IMR-90 (cell line): ENCODE results near the gene CATSPERE. TPM values are rescaled to one million over a fixed set of nuclear protein-coding genes. Genes with fewer than 3 reads are reported as not detected.
"Not testable (repeated sequence)": the region's sequence is repeated elsewhere in the genome, so short reads cannot be mapped to it uniquely, and the experiment has no call there.

Experiments used
- ATAC-seq: fragments of 200-7000 bp; cut with Tn5 transposase; 2 replicates; pipeline ENCODE4 v1.9.1; 2020; ENCODE audit warnings: low read depth, mild to moderate bottlenecking, moderate library complexity
- BruUV-seq: library from RNA; stranded (reverse); fragments of 400-500 nt; replicated peaks from 2 replicates; lab custom pipeline; 2021; lab: Mats Ljungman, UMichigan
- CTCF ChIA-PET: fragments of 300-600 bp; formaldehyde crosslinking; extraction: SDS; loops from one replicate; lab custom pipeline; 2021; ENCODE audit warnings: antibody characterized with exemption; lab: Yijun Ruan, JAX
- POLR2A ChIA-PET: fragments of 300-600 bp; sonication (Branson Sonifier 250); formaldehyde crosslinking; loops from one replicate; lab custom pipeline; 2022; ENCODE audit warnings: antibody characterized with exemption; ENCODE audit not compliant: unreplicated experiment; lab: Charles Lee
- DNase-seq: peaks from one replicate; pipeline ENCODE4 v3.0.0; 2013
- H2AFZ ChIP-seq: replicated peaks from 2 replicates; pipeline ENCODE3; 2013; ENCODE audit warnings: low read length, mild to moderate bottlenecking; ENCODE audit not compliant: poor library complexity
- H2AK5ac ChIP-seq: 2 replicates; pipeline ENCODE4 v1.6.1; 2013; ENCODE audit warnings: low read depth, low read length, inconsistent platforms
- H2AK9ac ChIP-seq: replicated peaks from 2 replicates; pipeline ENCODE3; 2013; ENCODE audit warnings: mild to moderate bottlenecking, low read depth, low read length, moderate library complexity; ENCODE audit not compliant: poor library complexity
- H2BK120ac ChIP-seq: 2 replicates; pipeline ENCODE4 v1.6.1; 2013; ENCODE audit warnings: low read depth, low read length, inconsistent platforms
- H2BK15ac ChIP-seq: 3 replicates; pipeline ENCODE4 v1.6.1; 2013; ENCODE audit warnings: low read depth, low read length, inconsistent platforms
- H2BK20ac ChIP-seq: 2 replicates; pipeline ENCODE4 v1.6.1; 2013; ENCODE audit warnings: low read depth, mild to moderate bottlenecking, inconsistent platforms, low read length, moderate library complexity
- H2BK5ac ChIP-seq: 2 replicates; pipeline ENCODE4 v1.6.1; 2013; ENCODE audit warnings: mild to moderate bottlenecking, low read depth, low read length, inconsistent platforms; ENCODE audit not compliant: poor library complexity, severe bottlenecking
- H3K14ac ChIP-seq: replicated peaks from 2 replicates; pipeline ENCODE4 v1.6.1; 2013; ENCODE audit warnings: low read depth, low read length, inconsistent platforms
- H3K18ac ChIP-seq: 2 replicates; pipeline ENCODE4 v1.6.1; 2013; ENCODE audit warnings: low read depth, low read length, control low read depth
- H3K23ac ChIP-seq: 2 replicates; pipeline ENCODE4 v1.6.1; 2013; ENCODE audit warnings: low read depth, low read length, inconsistent platforms
- H3K27ac ChIP-seq: 2 replicates; pipeline ENCODE4 v1.5.1; 2013; ENCODE audit warnings: mild to moderate bottlenecking, control low read depth, low read length; ENCODE audit not compliant: insufficient read depth
- H3K27me3 ChIP-seq: 2 replicates; pipeline ENCODE4 v1.6.1; 2013; ENCODE audit warnings: low read length; ENCODE audit not compliant: control insufficient read depth, insufficient read depth
- H3K36me3 ChIP-seq: 2 replicates; pipeline ENCODE4 v1.6.1; 2013; ENCODE audit warnings: low read length, mixed read lengths; ENCODE audit not compliant: control insufficient read depth, insufficient read depth
- H3K4ac ChIP-seq: 2 replicates; pipeline ENCODE4 v1.6.1; 2013; ENCODE audit warnings: low read depth, low read length, inconsistent platforms
- H3K4me1 ChIP-seq: 2 replicates; pipeline ENCODE4 v1.6.1; 2013; ENCODE audit warnings: low read length, mixed read lengths; ENCODE audit not compliant: control insufficient read depth, insufficient read depth
- H3K4me2 ChIP-seq: 2 replicates; pipeline ENCODE4 v1.6.1; 2013; ENCODE audit warnings: low read depth, mild to moderate bottlenecking, control low read depth, low read length, moderate library complexity
- H3K4me3 ChIP-seq: 2 replicates; pipeline ENCODE4 v1.5.1; 2013; ENCODE audit warnings: low read depth, mild to moderate bottlenecking, control low read depth, low read length, moderate library complexity; ENCODE audit not compliant: insufficient read depth
- H3K56ac ChIP-seq: 2 replicates; pipeline ENCODE4 v1.6.1; 2013; ENCODE audit warnings: low read length, inconsistent platforms; ENCODE audit not compliant: insufficient read depth; ENCODE audit errors: extremely low read depth
- H3K79me1 ChIP-seq, 2 experiments: 2 replicates each; pipeline ENCODE4 v1.6.1; 2013; ENCODE audit warnings: low read length in 2 of 2, inconsistent platforms in 1 of 2, low read depth in 1 of 2
- H3K9ac ChIP-seq: 2 replicates; pipeline ENCODE4 v1.6.1; 2013; ENCODE audit warnings: low read depth, low read length, control low read depth
- H3K9me1 ChIP-seq: 2 replicates; pipeline ENCODE4 v1.6.1; 2013; ENCODE audit warnings: low read length, inconsistent platforms; ENCODE audit not compliant: insufficient read depth
- H3K9me3 ChIP-seq: 2 replicates; pipeline ENCODE4 v1.6.1; 2013; ENCODE audit warnings: low read length; ENCODE audit not compliant: control insufficient read depth, insufficient read depth
- H4K20me1 ChIP-seq: 2 replicates; pipeline ENCODE4 v1.6.1; 2013; ENCODE audit warnings: low read length, inconsistent platforms; ENCODE audit not compliant: insufficient read depth
- H4K5ac ChIP-seq: 2 replicates; pipeline ENCODE4 v1.6.1; 2013; ENCODE audit warnings: mild to moderate bottlenecking, low read depth, low read length, control low read depth
- H4K8ac ChIP-seq, 2 experiments: 2 replicates each; pipeline ENCODE4 v1.6.1; 2013; ENCODE audit warnings: low read depth in 2 of 2, low read length in 2 of 2, control low read depth in 1 of 2, inconsistent platforms in 1 of 2
- H4K91ac ChIP-seq: 2 replicates; pipeline ENCODE4 v1.6.1; 2013; ENCODE audit warnings: low read depth, low read length, inconsistent platforms; ENCODE audit not compliant: insufficient read depth
- MAZ ChIP-seq: IDR thresholded peaks from 2 replicates; pipeline ENCODE4 v1.6.1; 2012; ENCODE audit warnings: low read depth, mild to moderate bottlenecking, low read length, improper control_type of control experiment, moderate library complexity, borderline replicate concordance
- NFE2L2 ChIP-seq: fragments of 150-350 bp; IDR thresholded peaks from 2 replicates; pipeline ENCODE4 v1.6.1; 2016; ENCODE audit warnings: low read depth, mild to moderate bottlenecking, low read length
- USF2 ChIP-seq: fragments of 150-350 bp; IDR thresholded peaks from 2 replicates; pipeline ENCODE4 v1.6.1; 2017; ENCODE audit warnings: mild to moderate bottlenecking, antibody characterized with exemption, low read length, low read depth
- WGBS, 2 experiments: methylation state at CpG; one replicate each; pipeline versions ENCODE4 v1.1.5 to v1.1.7; 2013; ENCODE audit warnings: missing lambda C conversion rate in 2 of 2; ENCODE audit not compliant: insufficient read length in 1 of 2; ENCODE audit errors: extremely low coverage in 2 of 2; 5-methylcytosine and 5-hydroxymethylcytosine counted together
- dilution Hi-C: fragments of 300-500 bp; cut with HindIII; formaldehyde crosslinking; loops from one replicate; pipeline ENCODE4 v1.14.3; 2018; ENCODE audit warnings: low sequenced_read_pairs; ENCODE audit not compliant: unreplicated experiment
- in situ Hi-C: fragments of 300-500 bp; cut with MboI; formaldehyde crosslinking; loops from 3 replicates; pipeline ENCODE4 v1.14.3; 2019; ENCODE audit warnings: low sequenced_read_pairs, inconsistent platforms, mixed read lengths
- intact Hi-C: fragments of 100-400 bp; cut with micrococcal nuclease; formaldehyde crosslinking; loops from 2 replicates; pipeline ENCODE4 v1.10.0; 2022
- polyA plus RNA-seq, 3 experiments: library from polyadenylated mRNA; depleted of rRNA; stranded (reverse); fragments of >200 nt; gene quantifications; 2 replicates each; pipeline ENCODE4 v1.2.3, GENCODE V29; 2012; ENCODE audit warnings: low replicate concordance in 1 of 3
- total RNA-seq: library from RNA; depleted of rRNA; stranded (reverse); fragments of >200 nt; gene quantifications from 2 replicates; pipeline ENCODE4 v1.2.3, GENCODE V29; 2012

CATSPERE gene
- total and polyA plus RNA-seq, 2 of the 4 experiments (the other 2 are of a cell fraction), result 0.07 to 0.18 TPM

- no peak overlapping the region for H3K23ac ChIP-seq
- peaks cover 25% of the 10 kb centered on the region; the same call in 1 of the 2 replicates for H4K20me1 ChIP-seq
- no TSS peak for BruUV-seq
- H2BK5ac ChIP-seq, result no peak overlapping the region
- H4K91ac ChIP-seq, result no peak overlapping the region
- H2AFZ ChIP-seq, result no peak overlapping the region
- POLR2A ChIA-PET, result no interaction called here
- no peak overlapping the region for H3K4ac ChIP-seq
- no peak overlapping the region for H2AK9ac ChIP-seq
- no peak overlapping the region for H4K8ac ChIP-seq
- peaks cover 9% of the 10 kb centered on the region for H3K36me3 ChIP-seq
- H2AK5ac ChIP-seq, result no peak overlapping the region
- H3K27ac ChIP-seq, result no peak overlapping the region
- H2BK120ac ChIP-seq, result no peak overlapping the region
- no peak overlapping the region for H3K14ac ChIP-seq
- DNase-seq (no peak), ATAC-seq (no peak)
- dilution Hi-C loops (no loop called here), in situ Hi-C loops (no loop called here), intact Hi-C loops (no loop called here)
- no peak overlapping the region for H3K4me2 ChIP-seq
- no peak overlapping the region for H2BK15ac ChIP-seq
- no peak overlapping the region for H3K18ac ChIP-seq
- H3K9me3 ChIP-seq, result peaks cover 3% of the 10 kb centered on the region; the same call in 1 of the 2 replicates
- peaks cover 10% of the 10 kb centered on the region; the same call in 1 of the 2 replicates for H3K9me1 ChIP-seq
- H3K56ac ChIP-seq, result no peak overlapping the region
- peaks cover 2% of the 10 kb centered on the region; the same call in 1 of the 2 replicates for H3K4me1 ChIP-seq
- CTCF ChIA-PET, result no interaction called here
- H3K79me1 ChIP-seq, result peaks cover 24 to 58% of the 10 kb centered on the region in 2 experiments
- TF ChIP-seq USF2 (no peak), MAZ (no peak), NFE2L2 (no peak)
- no peak overlapping the region for H2BK20ac ChIP-seq
- no peak overlapping the region for H3K4me3 ChIP-seq
- no peak overlapping the region for H4K5ac ChIP-seq
- no peak overlapping the region for H3K9ac ChIP-seq
- WGBS, 2 experiments, result 100% methylated on average over 1 of the region's 3 CpGs; no CpG with 5 or more reads in 1 of the 2 experiments
- H3K27me3 ChIP-seq, result no peaks in the 10 kb centered on the region
Measured at GRCh38 chr1:244660595-244660994, 199.5 kb downstream of the CATSPERE start.

- H2BK15ac ChIP-seq, H3K4me1 ChIP-seq, dilution Hi-C loops, H2AFZ ChIP-seq, H3K18ac ChIP-seq, H3K4me2 ChIP-seq, H2BK20ac ChIP-seq, H3K4ac ChIP-seq, H3K9me3 ChIP-seq, ATAC-seq, H3K56ac ChIP-seq, H4K5ac ChIP-seq, H2BK5ac ChIP-seq, H2AK5ac ChIP-seq, POLR2A ChIA-PET, H2BK120ac ChIP-seq, intact Hi-C loops, H3K14ac ChIP-seq, BruUV-seq, H2AK9ac ChIP-seq, DNase-seq, H4K8ac ChIP-seq, H3K27ac ChIP-seq, H3K9me1 ChIP-seq, H4K91ac ChIP-seq, H3K23ac ChIP-seq, H3K9ac ChIP-seq, H3K4me3 ChIP-seq, in situ Hi-C loops, H3K27me3 ChIP-seq, H3K36me3 ChIP-seq: not testable (repeated sequence)
- Histone ChIP-seq H4K20me1 (peaks cover 23% of the 10 kb centered on the region; the same call in 1 of the 2 replicates), H3K79me1 (peaks cover 25 to 57% of the 10 kb centered on the region in 2 experiments)
- CTCF ChIA-PET, result interaction anchor here (0.6 kb wide), 1 partner anchor 116 kb away, joined by 3 read pairs; no protein-coding TSS in a partner anchor
- WGBS, 2 experiments, result no CpG with 5 or more reads among the region's 4 CpGs
Measured at GRCh38 chr1:244661569-244662312, 200.7 kb downstream of the CATSPERE start.
